Measurements from ENCODE around the gene MXRA8.

The MXRA8 gene

DNA sequence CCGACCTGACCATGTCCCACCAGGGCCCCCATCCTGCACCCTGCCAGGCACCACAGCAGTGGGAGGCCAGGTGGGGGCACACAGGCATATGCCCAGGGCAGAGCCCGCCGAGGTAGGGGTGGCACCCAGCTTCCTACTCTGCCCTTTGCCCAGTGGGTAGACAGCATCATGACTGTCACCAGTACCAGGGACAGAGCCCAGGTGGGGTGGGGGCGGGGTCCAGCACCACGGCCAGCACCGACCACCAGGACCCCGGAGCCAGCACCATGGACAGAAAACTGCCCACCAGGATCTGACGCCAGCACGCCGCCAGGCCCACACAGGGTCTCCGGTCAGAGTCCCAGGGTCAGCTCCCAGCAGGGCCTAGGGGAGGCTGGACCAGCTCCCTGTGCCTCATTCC is 23.5 kb downstream of the MXRA8 start:
- DNase-seq (ENCODE audit: low read depth), result no peak

DNA sequence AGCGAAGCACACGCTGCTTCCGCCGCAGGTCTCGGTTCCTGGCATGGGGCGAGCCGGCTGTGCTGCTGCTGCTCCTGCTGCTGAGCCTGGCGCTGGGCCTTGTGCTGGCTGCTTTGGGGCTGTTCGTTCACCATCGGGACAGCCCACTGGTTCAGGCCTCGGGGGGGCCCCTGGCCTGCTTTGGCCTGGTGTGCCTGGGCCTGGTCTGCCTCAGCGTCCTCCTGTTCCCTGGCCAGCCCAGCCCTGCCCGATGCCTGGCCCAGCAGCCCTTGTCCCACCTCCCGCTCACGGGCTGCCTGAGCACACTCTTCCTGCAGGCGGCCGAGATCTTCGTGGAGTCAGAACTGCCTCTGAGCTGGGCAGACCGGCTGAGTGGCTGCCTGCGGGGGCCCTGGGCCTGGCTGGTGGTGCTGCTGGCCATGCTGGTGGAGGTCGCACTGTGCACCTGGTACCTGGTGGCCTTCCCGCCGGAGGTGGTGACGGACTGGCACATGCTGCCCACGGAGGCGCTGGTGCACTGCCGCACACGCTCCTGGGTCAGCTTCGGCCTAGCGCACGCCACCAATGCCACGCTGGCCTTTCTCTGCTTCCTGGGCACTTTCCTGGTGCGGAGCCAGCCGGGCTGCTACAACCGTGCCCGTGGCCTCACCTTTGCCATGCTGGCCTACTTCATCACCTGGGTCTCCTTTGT is 24.7 kb downstream of the MXRA8 start:
- no peak for DNase-seq (ENCODE audit: low read depth)

DNA sequence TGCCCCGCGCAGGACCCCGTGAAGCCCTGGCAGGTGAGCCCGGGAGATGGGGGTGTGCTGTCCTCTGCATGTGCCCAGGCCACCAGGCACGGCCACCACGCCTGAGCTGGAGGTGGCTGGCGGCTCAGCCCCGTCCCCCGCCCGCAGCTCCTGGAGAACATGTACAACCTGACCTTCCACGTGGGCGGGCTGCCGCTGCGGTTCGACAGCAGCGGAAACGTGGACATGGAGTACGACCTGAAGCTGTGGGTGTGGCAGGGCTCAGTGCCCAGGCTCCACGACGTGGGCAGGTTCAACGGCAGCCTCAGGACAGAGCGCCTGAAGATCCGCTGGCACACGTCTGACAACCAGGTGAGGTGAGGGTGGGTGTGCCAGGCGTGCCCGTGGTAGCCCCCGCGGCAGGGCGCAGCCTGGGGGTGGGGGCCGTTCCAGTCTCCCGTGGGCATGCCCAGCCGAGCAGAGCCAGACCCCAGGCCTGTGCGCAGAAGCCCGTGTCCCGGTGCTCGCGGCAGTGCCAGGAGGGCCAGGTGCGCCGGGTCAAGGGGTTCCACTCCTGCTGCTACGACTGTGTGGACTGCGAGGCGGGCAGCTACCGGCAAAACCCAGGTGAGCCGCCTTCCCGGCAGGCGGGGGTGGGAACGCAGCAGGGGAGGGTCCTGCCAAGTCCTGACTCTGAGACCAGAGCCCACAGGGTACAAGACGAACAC is 25.4 kb downstream of the MXRA8 start:
- no peak for DNase-seq (ENCODE audit: low read depth)

DNA sequence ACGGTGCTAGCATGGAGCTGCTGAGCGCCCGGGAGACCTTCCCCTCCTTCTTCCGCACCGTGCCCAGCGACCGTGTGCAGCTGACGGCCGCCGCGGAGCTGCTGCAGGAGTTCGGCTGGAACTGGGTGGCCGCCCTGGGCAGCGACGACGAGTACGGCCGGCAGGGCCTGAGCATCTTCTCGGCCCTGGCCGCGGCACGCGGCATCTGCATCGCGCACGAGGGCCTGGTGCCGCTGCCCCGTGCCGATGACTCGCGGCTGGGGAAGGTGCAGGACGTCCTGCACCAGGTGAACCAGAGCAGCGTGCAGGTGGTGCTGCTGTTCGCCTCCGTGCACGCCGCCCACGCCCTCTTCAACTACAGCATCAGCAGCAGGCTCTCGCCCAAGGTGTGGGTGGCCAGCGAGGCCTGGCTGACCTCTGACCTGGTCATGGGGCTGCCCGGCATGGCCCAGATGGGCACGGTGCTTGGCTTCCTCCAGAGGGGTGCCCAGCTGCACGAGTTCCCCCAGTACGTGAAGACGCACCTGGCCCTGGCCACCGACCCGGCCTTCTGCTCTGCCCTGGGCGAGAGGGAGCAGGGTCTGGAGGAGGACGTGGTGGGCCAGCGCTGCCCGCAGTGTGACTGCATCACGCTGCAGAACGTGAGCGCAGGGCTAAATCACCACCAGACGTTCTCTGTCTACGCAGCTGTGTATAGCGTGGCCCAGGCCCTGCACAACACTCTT is 26.2 kb downstream of the MXRA8 start:
- no peak for DNase-seq (ENCODE audit: low read depth)

DNA sequence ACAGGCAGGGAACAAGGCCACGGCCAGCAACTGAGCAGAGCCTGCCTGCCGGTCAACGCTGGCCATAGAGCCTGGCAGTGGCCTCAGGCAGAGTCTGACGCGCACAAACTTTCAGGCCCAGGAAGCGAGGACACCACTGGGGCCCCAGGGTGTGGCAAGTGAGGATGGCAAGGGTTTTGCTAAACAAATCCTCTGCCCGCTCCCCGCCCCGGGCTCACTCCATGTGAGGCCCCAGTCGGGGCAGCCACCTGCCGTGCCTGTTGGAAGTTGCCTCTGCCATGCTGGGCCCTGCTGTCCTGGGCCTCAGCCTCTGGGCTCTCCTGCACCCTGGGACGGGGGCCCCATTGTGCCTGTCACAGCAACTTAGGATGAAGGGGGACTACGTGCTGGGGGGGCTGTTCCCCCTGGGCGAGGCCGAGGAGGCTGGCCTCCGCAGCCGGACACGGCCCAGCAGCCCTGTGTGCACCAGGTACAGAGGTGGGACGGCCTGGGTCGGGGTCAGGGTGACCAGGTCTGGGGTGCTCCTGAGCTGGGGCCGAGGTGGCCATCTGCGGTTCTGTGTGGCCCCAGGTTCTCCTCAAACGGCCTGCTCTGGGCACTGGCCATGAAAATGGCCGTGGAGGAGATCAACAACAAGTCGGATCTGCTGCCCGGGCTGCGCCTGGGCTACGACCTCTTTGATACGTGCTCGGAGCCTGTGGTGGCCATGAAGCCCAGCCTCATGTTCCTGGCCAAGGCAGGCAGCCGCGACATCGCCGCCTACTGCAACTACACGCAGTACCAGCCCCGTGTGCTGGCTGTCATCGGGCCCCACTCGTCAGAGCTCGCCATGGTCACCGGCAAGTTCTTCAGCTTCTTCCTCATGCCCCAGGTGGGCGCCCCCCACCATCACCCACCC is 27.0 kb downstream of the MXRA8 start, which contains the start of gene TAS1R3:
TAS1R3 (plus strand) TSS at position 213 of the 898 bp plus-strand sequence; CDS start at position 279, 66 bp downstream.
- DNase-seq (ENCODE audit: low read depth), result no peak

DNA sequence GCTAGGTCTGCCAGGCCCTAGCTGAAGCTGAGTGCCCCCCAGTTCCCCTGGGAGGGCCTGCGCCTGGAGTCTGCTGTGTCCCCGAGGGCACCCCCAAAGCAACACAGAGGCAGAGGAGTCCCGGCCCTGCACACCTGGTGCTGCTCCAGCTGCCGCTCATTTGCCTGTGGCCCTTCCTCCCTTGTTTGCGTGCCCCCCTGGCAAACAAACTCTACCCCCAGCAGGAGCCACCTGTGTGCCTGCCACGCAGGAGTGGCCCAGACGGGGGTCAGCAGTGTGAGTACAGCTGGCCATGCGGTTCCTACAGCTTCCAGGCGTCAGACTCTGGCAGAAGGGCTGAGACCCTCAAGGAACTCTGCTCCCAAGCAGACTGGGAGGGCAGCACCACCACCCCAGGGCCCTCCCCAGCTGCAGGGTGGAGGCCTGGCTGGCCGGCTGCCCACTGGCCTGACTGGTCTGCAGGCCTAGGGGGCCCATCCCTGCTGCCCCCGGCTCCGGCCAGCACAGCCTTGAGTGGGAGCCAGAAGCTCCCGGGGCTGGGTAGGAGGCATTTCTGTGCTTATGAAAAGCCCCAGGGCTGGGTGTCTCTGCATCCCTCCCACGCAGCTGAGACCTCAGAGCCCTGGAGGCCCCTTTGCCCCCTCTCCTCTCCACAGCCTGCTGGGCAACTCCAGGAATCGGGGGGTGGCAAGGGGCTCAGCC is 27.8 kb downstream of the MXRA8 start:
- DNase-seq (ENCODE audit: low read depth), result no peak

DNA sequence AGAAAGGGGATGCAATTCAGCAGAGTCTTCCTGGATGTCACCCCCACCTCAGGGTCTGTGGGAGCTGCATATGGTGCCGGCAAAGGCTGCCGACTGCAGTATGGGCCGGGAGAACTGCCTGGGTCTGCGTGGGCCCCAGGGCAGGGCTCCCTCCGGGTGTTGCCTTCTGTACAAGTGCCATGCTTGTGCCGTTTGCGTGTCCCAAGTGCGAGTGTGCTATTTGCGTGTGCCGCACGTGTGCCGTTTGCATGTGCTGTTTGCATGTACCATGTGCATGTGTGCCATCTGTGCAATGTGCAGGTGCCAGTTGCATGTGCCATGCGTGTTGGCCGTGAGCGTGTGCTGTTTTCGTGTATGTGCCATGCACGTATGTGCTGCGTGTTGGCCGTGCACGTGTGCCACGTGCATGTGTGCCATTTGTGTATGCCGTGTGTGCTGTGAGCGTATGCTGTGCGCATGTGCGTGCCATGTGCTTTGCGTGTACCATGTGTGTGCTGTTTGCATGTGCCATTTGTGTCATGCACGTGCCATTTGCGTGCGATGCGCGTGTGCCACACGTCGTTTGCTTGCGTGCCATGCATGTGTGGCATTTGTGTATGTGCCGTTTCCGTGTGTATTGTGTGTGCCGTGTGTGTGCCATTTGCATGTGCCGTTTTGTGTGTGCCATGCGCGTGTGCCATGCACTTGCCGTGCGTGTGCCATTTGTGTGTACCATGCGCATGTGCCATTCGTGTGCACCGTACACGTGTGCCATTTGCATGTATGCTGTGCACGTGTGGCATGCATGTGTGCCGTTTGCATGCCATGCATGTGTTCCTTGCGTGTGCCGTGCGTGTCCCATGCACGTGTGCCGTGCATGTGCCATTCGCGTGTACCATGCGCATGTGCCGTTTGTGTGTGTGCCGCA is 28.8 kb downstream of the MXRA8 start:
- DNase-seq (ENCODE audit: low read depth), result no peak

DNA sequence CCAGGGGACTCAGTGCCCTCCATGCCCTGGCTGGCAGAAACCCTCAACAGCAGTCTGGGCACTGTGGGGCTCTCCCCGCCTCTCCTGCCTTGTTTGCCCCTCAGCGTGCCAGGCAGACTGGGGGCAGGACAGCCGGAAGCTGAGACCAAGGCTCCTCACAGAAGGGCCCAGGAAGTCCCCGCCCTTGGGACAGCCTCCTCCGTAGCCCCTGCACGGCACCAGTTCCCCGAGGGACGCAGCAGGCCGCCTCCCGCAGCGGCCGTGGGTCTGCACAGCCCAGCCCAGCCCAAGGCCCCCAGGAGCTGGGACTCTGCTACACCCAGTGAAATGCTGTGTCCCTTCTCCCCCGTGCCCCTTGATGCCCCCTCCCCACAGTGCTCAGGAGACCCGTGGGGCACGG is 30.1 kb downstream of the MXRA8 start:
- DNase-seq (ENCODE audit: low read depth), result no peak

DNA sequence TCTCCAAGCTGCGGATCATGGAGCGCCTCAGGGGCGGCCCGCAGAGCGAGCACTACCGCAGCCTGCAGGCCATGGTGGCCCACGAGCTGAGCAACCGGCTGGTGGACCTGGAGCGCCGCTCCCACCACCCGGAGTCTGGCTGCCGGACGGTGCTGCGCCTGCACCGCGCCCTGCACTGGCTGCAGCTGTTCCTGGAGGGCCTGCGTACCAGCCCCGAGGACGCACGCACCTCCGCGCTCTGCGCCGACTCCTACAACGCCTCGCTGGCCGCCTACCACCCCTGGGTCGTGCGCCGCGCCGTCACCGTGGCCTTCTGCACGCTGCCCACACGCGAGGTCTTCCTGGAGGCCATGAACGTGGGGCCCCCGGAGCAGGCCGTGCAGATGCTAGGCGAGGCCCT is 31.1 kb downstream of the MXRA8 start:
- no peak for DNase-seq (ENCODE audit: low read depth)

DNA sequence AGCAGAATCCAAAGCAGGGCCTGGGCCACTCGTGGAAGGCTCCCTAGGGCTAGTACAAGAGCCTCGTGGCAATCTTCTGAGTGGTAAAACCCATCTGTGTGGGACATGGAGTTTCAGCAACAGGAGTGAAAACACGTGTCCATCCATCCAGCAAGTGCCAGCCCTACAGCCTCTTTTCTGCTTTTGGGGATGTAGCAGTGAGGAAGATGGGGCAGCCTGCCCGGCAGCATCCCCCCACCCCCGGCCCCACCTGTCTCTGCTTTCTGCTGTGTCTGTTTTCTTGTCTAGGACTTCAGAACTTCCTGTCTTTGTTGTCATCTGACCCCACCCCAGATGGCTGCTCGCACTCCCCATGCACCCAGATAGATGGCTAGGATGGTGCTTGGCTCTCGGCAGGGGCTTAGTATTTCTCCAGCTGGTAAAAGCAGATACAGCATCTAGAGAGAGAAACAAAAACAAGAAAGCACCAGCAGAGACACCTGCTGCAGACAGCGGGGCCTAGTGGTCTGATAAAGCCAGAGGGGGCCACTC is 32.2 kb downstream of the MXRA8 start:
- DNase-seq (ENCODE audit: low read depth), result no peak

DNA sequence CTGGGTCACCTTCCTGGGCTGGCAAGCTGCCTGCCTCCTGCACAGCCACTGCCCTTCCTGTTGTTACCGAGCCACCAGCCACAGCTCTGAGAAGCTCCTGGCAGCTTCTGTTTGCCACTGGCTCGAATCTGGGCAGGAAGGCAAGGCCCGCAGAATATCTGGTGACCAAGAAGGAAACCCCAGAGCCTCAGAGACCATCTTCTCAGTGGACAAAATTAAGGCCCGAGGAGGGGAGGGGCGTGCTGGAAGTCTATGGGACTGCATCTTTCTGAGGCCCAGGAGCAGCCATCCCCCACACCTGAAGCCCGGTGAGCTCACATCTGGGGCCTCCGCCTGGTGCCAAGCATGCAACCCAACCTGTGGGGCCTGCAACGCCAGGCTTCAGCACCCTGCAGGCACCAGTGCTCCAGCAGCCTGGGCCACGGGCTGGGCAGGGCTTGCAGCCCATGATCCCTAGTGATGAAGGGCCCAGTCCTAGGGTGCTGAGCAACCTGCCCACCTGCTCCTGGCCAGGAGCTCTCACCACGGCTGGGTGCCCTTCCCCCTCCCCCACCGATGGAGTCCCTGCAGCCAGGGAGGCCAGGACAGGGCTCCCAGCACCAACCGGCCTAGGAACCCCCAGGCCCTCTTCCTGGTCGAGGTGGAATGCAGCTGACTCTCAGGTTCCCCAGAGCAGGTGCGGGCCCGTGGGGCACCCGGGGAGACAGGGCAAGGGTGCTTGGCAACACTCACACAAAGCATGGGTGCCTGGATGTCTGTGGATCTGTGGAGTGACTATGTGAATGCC is 32.9 kb downstream of the MXRA8 start:
- DNase-seq (ENCODE audit: low read depth), result no peak

DNA sequence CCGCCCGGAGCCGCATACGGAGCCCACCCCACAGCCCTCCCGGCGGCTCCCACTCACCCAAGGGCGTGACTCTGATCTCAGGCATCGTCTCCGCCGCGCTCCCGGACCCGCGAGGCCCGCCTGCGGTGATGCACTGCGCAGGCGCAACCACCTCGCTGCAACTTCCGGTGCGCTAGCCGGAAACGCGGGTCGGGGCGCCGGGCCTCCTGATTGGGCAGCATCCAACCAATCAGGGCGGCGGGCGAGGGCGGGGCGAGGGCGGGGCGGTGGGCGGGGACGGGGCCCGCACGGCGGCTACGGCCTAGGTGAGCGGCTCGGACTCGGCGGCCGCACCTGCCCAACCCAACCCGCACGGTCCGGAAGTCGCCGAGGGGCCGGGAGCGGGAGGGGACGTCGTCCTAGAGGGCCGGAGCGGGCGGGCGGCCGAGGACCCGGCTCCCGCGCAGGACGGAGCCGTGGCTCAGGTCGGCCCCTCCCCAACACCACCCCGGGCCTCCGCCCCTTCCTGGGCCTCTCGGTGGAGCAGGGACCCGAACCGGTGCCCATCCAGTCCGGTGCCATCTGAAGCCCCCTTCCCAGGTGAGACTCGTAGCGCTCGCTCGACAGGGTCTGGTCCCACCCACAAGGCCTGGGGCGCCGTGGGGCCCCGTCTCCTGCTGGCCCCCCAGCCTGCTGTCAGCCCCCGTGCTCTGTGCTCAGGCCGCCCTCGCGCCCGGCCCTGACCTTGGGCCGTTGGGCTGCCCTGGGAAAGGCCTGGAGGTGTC is 33.6 kb downstream of the MXRA8 start, which contains the start of the genes CPTP and INTS11:
CPTP (plus strand) TSS at position 279 of the 764 bp plus-strand sequence. CDS start 2,109 bp downstream, outside the sequence.
INTS11 (minus strand) TSS at position 137 of the 764 bp plus-strand sequence; CDS start at position 85, 52 bp downstream.
- peak; percentile 96 for DNase-seq (ENCODE audit: low read depth)

DNA sequence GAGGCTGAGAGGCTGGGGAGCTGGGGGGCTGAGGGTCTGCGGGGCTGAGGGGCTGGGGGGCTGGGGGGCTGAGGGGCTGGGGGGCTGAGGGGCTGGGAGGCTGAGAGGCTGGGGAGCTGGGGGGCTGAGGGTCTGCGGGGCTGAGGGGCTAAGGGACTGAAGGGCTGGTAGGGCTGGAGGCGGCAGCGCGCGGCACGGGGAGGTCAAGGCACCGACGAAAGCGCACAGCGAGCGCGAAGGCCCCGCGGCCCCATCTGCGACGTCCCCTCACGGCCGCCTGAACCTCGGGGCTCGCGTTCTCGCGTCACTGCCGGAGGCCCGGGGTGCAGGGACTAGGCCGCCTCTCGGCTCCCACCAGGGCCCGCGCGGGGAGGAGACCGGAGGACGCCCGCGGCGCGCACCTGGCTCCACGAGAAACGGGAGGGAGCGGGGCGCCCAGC is 34.3 kb downstream of the MXRA8 start:
- DNase-seq (ENCODE audit: low read depth), result no peak

DNA sequence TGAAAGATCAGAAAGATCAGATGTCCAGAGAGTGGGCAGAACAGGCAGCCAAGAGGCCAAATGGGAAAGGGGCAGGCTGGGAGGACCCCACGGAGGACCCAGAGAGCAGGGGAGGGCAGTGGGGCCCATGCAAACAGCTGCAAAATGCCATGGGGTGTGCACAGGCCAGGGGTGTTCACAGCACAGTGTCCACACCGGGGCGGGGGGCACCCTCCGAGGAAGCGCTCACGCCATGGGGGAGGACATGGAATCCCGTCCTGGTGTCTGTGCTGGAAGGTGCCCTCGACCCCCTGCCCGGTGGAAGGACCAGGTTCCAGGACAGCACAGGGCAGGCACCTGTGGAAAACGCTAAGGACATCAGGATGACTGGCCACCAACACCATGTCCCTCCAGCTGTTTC is 35.4 kb downstream of the MXRA8 start:
- DNase-seq (ENCODE audit: low read depth), result no peak

DNA sequence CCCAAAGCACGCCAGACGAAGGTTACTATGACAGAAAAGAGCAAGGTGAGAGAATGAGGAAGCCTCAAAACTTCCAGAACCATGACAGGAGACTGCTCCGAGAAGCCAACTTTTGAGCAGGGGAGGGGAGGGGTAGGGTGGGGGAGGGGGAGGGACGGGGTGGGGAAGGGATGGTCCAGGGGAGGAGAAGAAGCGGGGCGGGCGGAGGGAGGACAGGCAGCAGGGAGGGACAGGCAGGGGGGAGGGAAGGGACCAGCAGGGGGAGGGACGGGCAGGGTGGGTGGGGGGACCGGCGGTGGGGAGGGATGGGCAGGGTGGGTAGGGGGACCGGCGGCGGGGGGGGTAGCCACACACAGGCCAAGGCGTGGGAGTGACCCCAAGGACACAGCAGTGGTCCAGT is 35.9 kb downstream of the MXRA8 start:
- DNase-seq (ENCODE audit: low read depth), result no peak

DNA sequence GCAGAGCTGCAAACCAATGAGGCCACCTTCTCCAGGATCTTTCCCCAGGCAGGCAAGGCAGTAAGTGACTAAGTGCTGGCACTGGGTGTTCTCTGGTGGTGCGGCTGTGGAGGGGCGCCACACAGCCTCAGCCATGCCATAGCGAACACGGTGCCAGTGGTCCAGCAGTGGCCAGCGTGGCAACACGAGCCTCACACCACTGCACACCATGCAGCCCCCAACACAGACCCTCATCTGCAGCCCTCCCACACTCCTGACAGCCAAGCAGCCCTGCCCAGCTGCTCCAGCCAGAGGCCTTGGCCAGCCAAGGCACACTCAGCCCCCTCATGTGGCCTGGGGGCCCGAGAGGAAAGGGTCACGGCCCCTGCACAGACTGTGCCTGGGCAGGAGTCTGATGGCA is 36.9 kb downstream of the MXRA8 start:
- DNase-seq (ENCODE audit: low read depth), result no peak

DNA sequence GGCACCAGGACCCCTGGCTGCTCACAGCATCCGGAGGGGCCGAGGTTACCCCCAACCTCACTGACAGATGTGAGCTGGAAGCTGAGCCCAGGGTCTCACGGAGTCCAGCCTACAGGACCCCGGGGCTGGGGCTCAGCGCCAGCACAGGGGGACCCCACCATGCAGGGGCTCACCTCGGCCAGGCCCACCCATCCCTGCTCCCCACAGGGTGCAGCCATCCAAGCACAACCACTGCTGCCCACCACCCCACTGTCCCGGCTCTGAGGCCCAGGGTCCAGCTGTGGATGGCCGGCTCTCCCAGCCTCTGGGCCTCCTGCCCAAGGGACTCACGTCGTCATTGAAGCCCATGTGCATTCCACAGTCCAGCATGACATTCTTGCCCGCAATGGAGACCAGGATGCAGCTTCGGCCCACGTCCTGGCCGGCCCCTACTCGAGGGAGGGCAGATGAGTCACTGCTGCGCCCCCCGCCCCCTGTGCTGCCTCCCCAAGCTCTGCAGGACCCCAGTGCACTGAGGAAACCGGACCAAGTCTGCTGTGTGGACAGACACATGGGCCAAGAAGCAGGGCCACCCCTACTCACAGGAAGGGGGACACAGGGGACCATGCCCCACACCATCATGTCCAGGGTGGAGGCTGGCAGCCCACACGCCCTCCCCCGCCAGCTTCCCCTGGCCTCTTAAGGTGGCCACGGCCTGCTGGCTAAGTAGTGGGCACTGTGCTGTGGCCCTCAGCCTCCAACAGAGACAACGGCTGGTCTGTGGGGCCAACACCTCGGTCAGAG is 37.5 kb downstream of the MXRA8 start:
- no peak for DNase-seq (ENCODE audit: low read depth)

DNA sequence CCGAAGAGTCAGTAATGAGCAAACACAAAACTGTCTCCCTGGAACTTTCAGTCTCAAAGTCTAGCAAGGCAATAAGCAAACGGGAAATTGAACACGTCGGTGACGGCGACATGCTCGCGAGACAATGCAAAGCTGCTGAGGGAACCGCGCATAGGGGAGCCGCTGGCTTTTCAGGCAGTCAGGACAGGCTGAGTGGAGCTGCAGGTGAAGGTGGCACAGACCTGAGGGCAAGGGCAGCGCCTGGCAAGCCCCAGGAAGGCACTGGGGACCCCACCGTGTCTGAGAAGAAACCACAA is 38.8 kb downstream of the MXRA8 start:
- DNase-seq (ENCODE audit: low read depth), result no peak

All from stimulated activated CD4-positive, alpha-beta T cell treated with anti-CD3 and anti-CD28 coated beads, Interleukin-2, amount 100 ng/mL, for 4 hours (primary cell).